ENCODE data around the gene CDIPT.

Gene CDIPT

DNA sequence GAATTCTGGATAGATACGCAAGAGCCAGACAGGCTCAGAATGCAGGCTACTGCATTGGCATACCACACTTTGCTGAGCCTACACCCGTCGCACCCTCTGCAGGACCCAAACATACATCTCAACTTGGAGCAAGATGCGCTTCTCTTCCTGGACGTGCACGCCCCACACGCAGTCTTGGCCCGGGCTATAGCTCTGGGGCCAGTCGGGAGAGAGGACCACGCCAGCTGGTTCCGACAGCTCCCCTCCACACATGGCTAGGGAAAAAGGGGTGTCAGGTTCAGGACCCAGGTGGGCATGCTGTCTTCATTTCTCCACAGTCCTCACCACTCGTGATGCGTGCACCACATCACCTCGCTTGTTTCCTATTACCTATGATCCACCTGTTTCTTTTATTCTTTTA, 15.1 kb upstream of the CDIPT start:
- TF ChIP-seq, protein P1, sequence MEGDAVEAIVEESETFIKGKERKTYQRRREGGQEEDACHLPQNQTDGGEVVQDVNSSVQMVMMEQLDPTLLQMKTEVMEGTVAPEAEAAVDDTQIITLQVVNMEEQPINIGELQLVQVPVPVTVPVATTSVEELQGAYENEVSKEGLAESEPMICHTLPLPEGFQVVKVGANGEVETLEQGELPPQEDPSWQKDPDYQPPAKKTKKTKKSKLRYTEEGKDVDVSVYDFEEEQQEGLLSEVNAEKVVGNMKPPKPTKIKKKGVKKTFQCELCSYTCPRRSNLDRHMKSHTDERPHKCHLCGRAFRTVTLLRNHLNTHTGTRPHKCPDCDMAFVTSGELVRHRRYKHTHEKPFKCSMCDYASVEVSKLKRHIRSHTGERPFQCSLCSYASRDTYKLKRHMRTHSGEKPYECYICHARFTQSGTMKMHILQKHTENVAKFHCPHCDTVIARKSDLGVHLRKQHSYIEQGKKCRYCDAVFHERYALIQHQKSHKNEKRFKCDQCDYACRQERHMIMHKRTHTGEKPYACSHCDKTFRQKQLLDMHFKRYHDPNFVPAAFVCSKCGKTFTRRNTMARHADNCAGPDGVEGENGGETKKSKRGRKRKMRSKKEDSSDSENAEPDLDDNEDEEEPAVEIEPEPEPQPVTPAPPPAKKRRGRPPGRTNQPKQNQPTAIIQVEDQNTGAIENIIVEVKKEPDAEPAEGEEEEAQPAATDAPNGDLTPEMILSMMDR (IDR thresholded peaks at IDR 0.05; ENCODE audit: insufficient read depth, missing control alignments): no peak
- FAIRE-seq: no peak
- DNase-seq (ENCODE audit: insufficient read length, low spot score): no peak

DNA sequence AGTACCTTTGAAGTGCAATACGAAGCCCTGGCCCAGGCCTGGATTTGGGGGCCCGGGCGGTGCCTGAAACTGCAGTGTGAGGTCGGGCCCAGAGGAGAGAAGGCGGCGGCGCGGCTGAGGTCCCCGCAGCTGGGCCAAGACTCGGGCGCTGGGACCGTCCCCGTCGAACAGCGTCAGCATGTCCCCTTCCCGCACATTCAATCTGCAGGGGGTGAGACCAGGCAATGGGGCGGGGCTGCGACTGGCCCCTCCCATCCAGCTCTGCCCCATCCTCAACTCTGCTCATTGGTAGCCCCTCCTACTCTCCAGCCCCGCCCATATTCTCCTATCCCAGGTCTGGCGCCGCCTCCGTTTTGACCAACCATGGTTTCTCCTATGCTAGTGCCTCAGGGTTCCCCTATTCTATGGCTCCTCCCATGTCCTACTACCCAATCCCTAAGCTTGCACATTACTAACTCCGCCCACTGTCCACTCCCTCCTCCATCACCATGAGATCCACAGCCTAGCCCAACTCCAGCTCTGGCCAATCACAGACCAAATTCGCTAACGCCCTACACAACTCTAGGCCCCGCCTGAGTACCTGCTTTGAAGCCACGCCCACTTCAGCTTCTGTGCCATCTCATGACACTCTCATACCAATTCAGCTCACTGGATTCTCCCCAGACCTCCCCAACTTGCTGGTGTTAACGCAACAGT, 14.4 kb upstream of the CDIPT start:
- no peak for FAIRE-seq
- TF ChIP-seq, protein P1 (IDR thresholded peaks at IDR 0.05; ENCODE audit: insufficient read depth, missing control alignments): no peak
- no peak for DNase-seq (ENCODE audit: insufficient read length, low spot score)

DNA sequence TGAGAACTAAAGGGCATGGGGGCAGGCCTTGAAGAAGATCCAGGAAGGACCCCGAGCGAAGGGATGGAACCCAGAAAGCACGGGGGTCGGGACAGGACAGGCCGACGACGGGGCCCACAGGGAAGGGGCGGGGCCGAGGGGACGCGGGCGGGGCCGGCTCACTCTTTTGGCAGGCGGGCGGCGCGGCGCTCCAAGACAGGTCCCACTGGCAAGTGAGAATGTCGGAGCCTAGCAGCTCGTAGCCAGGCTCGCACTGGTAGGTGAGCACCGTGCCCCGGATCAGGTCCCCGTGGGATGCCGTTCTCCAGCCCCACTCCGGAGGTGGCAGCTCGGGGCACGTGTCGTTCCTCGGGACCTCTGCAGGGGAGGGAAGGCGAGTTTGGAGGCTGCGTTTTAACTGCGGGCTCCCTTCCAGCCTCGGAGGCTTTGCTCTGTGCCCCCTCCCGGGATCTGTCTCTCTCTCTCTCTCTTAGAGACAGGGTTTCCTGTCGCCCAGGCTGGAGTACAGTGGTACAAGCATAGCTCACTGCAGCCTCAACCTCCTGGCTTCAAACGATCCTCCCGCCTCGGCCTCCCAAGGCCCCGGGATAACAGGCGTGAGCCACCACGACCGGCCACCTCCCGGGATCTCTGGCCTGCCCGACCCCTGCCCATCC, 13.7 kb upstream of the CDIPT start:
- TF ChIP-seq, protein P1 (IDR thresholded peaks at IDR 0.05; ENCODE audit: insufficient read depth, missing control alignments): no peak
- DNase-seq (ENCODE audit: insufficient read length, low spot score) (no peak), FAIRE-seq (no peak)

DNA sequence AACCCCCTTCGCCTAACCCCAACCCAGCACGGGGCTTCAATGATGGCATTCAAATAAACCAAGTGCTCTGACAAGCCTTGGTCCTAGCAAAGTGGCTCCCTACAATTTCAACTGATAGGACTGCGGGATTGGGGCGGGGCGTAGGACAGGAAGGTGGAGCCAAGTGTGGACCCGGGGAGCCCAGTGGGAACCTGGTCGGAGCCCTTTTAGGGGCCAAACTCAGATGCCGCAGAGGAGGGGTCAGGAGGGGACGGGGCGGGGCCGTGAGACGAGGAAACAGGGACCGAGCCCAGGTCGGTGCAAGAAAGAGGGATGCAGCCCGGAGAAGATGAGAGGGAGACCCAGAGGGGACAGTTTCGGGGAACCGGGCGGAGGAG, 13.2 kb upstream of the CDIPT start:
- DNase-seq (ENCODE audit: insufficient read length, low spot score) (no peak), FAIRE-seq (no peak)
- TF ChIP-seq, protein P1 (IDR thresholded peaks at IDR 0.05; ENCODE audit: insufficient read depth, missing control alignments): no peak

DNA sequence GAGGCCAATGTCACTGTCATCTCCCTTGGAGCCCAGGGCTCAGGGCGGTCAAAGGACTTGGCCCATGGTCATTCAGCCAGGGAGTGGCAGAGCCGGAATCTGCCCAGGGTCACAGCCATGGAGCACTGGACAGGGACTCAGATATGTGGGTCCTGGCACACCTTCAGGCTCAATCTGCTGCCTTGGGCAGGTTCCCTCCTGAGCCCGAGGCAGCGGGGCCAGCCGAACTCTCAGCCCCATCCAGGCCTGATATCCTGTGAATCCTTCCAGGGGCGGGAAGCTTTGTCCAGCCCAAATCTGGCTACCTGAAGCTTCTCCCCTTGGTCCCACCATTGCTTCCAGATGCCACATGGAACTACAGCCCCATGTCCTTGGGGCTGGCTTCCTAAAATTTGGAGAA, 12.2 kb upstream of the CDIPT start:
- FAIRE-seq: no peak
- TF ChIP-seq, protein P1 (IDR thresholded peaks at IDR 0.05; ENCODE audit: insufficient read depth, missing control alignments): no peak
- DNase-seq (ENCODE audit: insufficient read length, low spot score): no peak

DNA sequence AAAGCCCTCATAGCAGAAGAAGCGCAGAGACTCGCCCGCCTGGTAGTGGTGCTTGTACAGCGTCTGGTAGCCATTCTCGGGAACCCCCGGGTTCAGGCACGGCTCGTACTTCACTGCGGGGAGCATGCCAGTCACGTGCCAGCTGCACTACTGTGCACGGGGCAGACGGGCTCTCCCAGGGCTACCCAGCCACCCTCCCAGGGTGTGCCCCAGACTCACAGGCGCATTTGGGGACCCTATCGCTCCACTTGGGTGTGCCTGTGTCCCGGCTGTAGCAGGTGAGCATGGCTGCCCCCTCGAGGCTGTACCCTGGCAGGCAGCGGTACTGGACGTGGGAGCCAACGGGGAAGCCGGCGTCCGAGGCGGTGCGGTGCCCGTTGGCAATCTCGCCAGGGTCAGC, 10.3 kb upstream of the CDIPT start:
- TF ChIP-seq, protein P1 (IDR thresholded peaks at IDR 0.05; ENCODE audit: insufficient read depth, missing control alignments): no peak
- no peak for DNase-seq (ENCODE audit: insufficient read length, low spot score)
- no peak for FAIRE-seq

Data from D721Med (cell line).